Subcutaneous adipose tissue (tissue), 4 donors: Measurements from ENCODE around the gene THBS2. TPM values are rescaled to one million over a fixed set of nuclear protein-coding genes. Genes with fewer than 3 reads are reported as not detected.

Source experiments
- total RNA-seq, 4 donors: library from RNA; depleted of rRNA; stranded (reverse); fragments of >200 nt; gene quantifications; one replicate each; pipeline ENCODE4 v1.1.0, GENCODE V29; 2016
- TF ChIP-seq, protein P1 (sequence below): fragments of 450-650 bp; IDR thresholded peaks from one replicate; pipeline ENCODE4 v1.5.1; 2016; ENCODE audit warnings: low read depth, mild to moderate bottlenecking, control low read depth, antibody characterized with exemption, moderate library complexity

Gene THBS2
- total RNA-seq, 4 donors from 2014 or later: 43.5 to 97.0 (median 89.0) TPM

DNA sequence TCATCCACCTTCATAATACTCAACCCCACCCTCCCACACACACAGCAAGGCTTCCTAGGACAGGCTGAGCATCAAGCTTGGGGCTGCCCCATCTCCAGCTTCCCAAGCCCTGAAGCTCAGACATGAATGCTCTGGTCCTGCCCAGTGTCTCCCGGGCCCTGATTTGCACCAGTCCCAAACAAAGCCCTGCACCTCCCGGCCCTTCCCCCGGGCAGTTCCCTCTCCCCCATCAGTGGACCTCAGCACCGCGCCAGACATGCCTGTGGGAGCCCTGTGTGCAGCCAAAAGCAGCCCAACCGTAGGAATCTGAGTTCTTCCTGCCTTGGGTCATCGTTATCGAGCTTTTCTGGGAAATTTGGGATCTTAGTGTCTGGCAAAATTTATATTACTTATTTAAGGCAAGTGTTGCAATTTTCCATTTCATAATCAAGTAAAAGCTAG is 63.5 kb downstream of the THBS2 start:
- TF ChIP-seq, protein P1, sequence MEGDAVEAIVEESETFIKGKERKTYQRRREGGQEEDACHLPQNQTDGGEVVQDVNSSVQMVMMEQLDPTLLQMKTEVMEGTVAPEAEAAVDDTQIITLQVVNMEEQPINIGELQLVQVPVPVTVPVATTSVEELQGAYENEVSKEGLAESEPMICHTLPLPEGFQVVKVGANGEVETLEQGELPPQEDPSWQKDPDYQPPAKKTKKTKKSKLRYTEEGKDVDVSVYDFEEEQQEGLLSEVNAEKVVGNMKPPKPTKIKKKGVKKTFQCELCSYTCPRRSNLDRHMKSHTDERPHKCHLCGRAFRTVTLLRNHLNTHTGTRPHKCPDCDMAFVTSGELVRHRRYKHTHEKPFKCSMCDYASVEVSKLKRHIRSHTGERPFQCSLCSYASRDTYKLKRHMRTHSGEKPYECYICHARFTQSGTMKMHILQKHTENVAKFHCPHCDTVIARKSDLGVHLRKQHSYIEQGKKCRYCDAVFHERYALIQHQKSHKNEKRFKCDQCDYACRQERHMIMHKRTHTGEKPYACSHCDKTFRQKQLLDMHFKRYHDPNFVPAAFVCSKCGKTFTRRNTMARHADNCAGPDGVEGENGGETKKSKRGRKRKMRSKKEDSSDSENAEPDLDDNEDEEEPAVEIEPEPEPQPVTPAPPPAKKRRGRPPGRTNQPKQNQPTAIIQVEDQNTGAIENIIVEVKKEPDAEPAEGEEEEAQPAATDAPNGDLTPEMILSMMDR: no peak

DNA sequence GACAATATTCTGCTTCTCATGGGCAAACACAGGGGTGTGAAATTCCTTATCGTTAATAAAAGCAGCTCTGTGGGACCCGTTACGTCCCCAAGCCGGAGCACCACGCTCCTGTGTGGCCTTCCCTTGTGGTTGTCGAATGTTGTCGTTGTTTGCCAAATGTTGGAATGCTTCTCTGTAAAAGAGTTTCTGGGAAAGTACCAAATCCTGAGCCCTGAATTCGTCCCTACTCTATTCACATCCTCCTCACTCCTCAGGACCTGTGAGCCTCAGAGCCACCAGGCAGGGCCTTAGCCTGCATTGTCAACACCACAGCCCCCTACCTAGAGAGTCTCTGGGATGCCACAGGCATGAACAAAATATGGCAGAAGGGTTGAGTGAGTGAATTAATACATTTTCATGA is 64.0 kb downstream of the THBS2 start:
- TF ChIP-seq, protein P1: no peak

DNA sequence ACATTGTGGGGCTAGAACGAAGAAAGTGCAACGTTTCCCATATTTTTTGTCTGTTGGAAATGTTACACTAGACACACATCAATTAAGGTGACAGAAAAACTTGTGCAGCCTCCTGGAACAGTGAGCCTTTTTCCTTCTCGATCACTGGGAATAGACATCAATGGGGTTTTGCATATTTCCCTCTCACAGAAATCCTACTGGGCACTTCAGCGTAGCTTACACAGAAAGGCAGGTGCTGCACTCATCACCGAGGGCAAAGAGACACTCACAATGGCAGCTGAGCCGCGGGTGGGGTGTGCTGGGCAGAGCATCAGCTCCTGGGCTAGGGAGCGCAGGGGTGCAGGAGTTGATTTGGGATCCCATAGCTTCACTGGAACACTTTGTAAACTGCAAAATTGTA is 64.5 kb downstream of the THBS2 start:
- TF ChIP-seq, protein P1: no peak

DNA sequence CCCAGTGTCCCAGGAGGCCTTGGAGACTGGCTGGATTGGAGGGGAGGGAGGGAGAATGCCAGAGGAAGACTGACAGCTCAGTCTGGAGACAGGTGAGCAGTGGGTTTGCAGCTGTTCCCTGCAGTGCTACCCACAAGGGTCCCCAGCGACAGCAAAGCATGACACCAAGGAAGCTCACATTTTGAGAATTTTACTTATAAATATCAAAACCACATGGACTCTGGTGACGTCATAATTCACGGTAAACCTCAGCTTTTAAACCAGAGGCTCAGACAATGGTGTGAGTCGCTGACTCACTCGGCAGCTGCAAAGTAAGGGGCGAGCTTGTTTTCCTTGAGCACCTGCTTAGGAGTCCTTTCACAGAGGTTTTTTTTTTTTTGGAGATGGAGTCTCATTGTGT is 65.2 kb downstream of the THBS2 start:
- TF ChIP-seq, protein P1: no peak

DNA sequence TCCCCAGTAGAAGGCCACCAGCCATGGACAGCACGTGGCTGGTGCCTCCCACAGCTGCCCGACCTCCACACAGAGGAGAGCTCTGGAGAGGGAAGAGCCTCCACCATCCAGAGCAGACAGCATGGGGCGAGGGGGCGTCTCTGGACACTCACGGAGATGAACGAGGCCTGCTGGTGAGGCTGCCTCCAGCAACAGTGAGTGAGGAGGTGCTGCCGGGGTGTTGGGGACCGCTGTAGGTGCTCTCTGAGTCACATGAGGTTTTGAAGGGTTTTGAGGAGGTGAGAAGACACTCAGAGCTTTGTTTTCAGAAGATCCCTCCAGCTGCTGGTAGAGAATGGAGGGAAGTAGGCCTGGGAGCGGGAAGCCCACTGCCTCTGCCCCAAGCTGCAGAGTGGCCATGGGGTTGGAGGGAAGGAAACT is 65.6 kb downstream of the THBS2 start:
- TF ChIP-seq, protein P1: no peak

DNA sequence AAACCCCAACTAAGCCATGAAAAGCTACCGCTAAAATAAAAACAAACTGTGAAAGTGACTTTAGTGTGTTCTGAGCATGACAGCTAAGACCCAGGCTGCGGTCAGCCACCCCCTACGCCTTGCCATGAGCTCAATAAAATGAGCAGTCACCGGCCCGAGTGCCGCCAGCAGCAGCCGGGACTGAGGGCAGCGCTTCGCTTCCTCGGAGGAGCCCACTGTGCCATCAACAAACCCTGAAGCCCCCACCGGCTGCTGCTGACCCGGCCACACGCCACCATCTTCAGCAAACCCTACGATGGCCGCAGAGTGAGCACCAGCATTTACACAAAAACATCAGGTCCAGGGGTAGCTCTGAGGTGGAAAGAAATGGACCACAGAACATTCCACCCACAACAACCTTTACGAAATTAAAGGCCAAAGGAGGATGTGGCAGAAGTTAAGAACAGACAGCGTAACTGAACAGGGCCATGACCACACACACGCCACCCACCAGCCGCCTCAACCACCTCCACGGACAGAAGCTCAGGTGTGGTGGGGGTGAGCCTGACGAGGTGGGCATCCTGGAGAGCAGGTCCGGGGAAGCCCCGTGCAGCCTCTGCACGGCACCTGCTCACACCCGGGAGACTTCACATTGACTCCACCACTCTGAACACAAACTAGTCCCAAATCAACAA is 67.0 kb downstream of the THBS2 start:
- TF ChIP-seq, protein P1: no peak

DNA sequence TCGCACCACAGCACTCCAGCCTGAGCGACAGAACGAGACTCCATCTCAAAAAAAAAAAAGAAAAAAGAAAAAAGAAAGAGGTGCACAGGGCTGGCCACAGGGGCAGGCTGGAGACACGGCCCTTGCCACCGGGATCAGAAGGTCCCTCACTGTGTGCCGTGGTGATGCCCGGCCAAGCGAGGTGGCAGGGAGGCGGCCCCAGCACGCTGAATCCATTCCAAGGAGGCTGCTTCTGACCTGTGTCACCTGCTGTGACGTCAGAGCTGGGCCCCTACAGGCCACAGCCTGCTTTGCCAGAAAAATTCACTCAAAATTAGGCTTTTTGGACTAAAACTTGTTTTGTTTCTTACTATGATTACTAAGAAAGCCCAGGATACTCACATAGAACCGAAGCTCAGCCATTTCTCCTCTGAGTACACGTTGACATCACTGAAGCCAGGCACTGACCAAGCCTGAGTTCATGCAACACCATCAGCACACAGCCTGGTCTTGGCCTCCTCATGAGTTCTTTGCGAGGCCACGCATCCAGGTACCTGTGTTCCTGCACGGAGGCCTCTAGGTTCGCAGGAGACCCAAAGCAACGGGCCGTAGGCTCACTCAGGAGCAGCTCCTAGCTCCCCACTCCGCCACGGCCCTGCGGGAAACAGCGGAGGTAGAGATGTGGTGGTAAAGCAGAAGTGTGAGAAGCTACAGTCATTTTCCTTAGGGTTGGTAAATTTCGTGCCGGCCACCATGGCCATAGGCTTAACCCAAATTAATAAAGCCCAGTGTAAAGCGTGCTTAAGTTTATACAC is 67.8 kb downstream of the THBS2 start:
- TF ChIP-seq, protein P1: no peak
